HepG2 (cell line): ENCODE measurements around the gene KAZALD1. TPM values are rescaled to one million over a fixed set of nuclear protein-coding genes. Genes with fewer than 3 reads are reported as not detected.

ENCODE experiments used
- ATAC-seq: fragments of 200-7000 bp; cut with Tn5 transposase; 3 replicates; pipeline ENCODE4 v1.9.1; 2020; ENCODE audit warnings: mild to moderate bottlenecking, moderate library complexity
- BruUV-seq: library from RNA; stranded (reverse); fragments of 400-500 nt; replicated peaks from 2 replicates; lab custom pipeline; 2021; lab: Mats Ljungman, UMichigan
- CTCF ChIA-PET: fragments of 300-600 bp; formaldehyde crosslinking; extraction: SDS; loops from one replicate; lab custom pipeline; 2021; ENCODE audit warnings: low total read pairs, inconsistent platforms, low intra/inter-chr PET ratio; lab: Yijun Ruan, JAX
- POLR2A ChIA-PET: fragments of 350-600 bp; sonication (Branson Sonifier 250); formaldehyde crosslinking; loops from one replicate; lab custom pipeline; 2020; ENCODE audit warnings: antibody characterized with exemption, inconsistent platforms; lab: Yijun Ruan, JAX
- DNase-seq: peaks from one replicate; pipeline ENCODE4 v3.0.0-alpha.2; 2015; ENCODE audit warnings: low spot score
- FAIRE-seq: peaks from 3 replicates; lab custom pipeline; 2011; peaks lifted over from hg19 to GRCh38; lab: Jason Lieb, UNC
- H2AFZ ChIP-seq: one replicate; pipeline ENCODE4 v1.6.1; 2011; ENCODE audit warnings: low read length, inconsistent platforms
- H3K27ac ChIP-seq: fragments of 300-600 bp; 3 replicates; pipeline ENCODE4 v1.8.0; 2011; ENCODE audit warnings: mixed run types, mild to moderate bottlenecking, mixed read lengths, low read length, inconsistent platforms; ENCODE audit not compliant: insufficient read depth; ENCODE audit errors: extremely low read length
- H3K27me3 ChIP-seq, 2 experiments: fragments of 200-600 bp in 1 of 2; 2 replicates in 1 of 2; 3 replicates in 1 of 2; pipeline versions ENCODE4 v1.6.0 to v1.8.0; 2011; ENCODE audit warnings: low read length in 2 of 2, mild to moderate bottlenecking in 2 of 2, moderate library complexity in 2 of 2, inconsistent platforms in 1 of 2; ENCODE audit not compliant: insufficient read depth in 2 of 2, control insufficient read depth in 1 of 2
- H3K36me3 ChIP-seq, 2 experiments: fragments of 200-600 bp in 1 of 2; replicated peaks in 1 of 2; 2 replicates in 1 of 2; 3 replicates in 1 of 2; pipeline versions ENCODE4 v1.5.1 to v1.8.0; 2011; ENCODE audit warnings: low read length in 2 of 2, inconsistent platforms in 1 of 2; ENCODE audit not compliant: insufficient read depth in 2 of 2, control insufficient read depth in 1 of 2
- H3K4me1 ChIP-seq: 2 replicates; pipeline ENCODE4 v1.5.1; 2012; ENCODE audit warnings: low read length, inconsistent platforms; ENCODE audit not compliant: insufficient read depth
- H3K4me2 ChIP-seq: 2 replicates; pipeline ENCODE4 v1.6.0; 2011; ENCODE audit warnings: low read depth, low read length, inconsistent platforms
- H3K4me3 ChIP-seq, 3 experiments: fragments of 200-600 bp in 1 of 3; sonication (generic), shearing (Covaris generic) in 1 of 3; replicated peaks in 1 of 3; 2 replicates each; pipeline ENCODE4 v1.5.1; 2011 to 2016; ENCODE audit warnings: low read length in 3 of 3, inconsistent platforms in 2 of 3, low read depth in 2 of 3, mild to moderate bottlenecking in 2 of 3, control low read depth in 1 of 3, mixed read lengths in 1 of 3; ENCODE audit not compliant: insufficient read depth in 1 of 3
- H3K79me2 ChIP-seq: one replicate; pipeline ENCODE4 v1.6.1; 2011; ENCODE audit warnings: low read length, inconsistent platforms; ENCODE audit not compliant: insufficient read depth
- H3K9ac ChIP-seq: 2 replicates; pipeline ENCODE4 v1.6.0; 2011; ENCODE audit warnings: mild to moderate bottlenecking, low read depth, low read length, inconsistent platforms; ENCODE audit not compliant: insufficient read depth
- H3K9me3 ChIP-seq: 2 replicates; pipeline ENCODE4 v1.5.1; 2012; ENCODE audit warnings: mild to moderate bottlenecking, low read length
- H4K20me1 ChIP-seq: 2 replicates; pipeline ENCODE4 v1.6.0; 2011; ENCODE audit warnings: inconsistent platforms, mild to moderate bottlenecking, low read length, moderate library complexity; ENCODE audit not compliant: insufficient read depth
- ATF1 ChIP-seq: IDR thresholded peaks from 2 replicates; pipeline ENCODE4 v1.6.1; 2016; ENCODE audit warnings: mild to moderate bottlenecking, control low read depth
- BCL6 ChIP-seq: IDR thresholded peaks from 2 replicates; pipeline ENCODE4 v1.6.1; 2016; ENCODE audit warnings: missing genetic modification reagents, missing compliant biosample characterization
- BRCA1 ChIP-seq: sonication (generic); formaldehyde crosslinking; IDR thresholded peaks from 2 replicates; pipeline ENCODE4 v1.4.0; 2020; ENCODE audit warnings: missing genetic modification reagents
- BRD4 ChIP-seq: sonication (generic); formaldehyde crosslinking; IDR thresholded peaks from 2 replicates; pipeline ENCODE4 v1.4.0; 2020; ENCODE audit warnings: missing genetic modification reagents
- MEF2D ChIP-seq: sonication (generic); formaldehyde crosslinking; IDR thresholded peaks from 2 replicates; pipeline ENCODE4 v1.5.1; 2020; ENCODE audit warnings: mild to moderate bottlenecking, missing genetic modification reagents
- SNAI1 ChIP-seq: sonication (generic); formaldehyde crosslinking; IDR thresholded peaks from 2 replicates; pipeline ENCODE4 v1.5.0; 2020; ENCODE audit warnings: mild to moderate bottlenecking, missing genetic modification reagents, borderline replicate concordance
- SPEN ChIP-seq: sonication (generic); formaldehyde crosslinking; IDR thresholded peaks from 2 replicates; pipeline ENCODE4 v1.5.1; 2020; ENCODE audit warnings: low read depth, mild to moderate bottlenecking, missing genetic modification reagents
- TEAD2 ChIP-seq: sonication (generic); formaldehyde crosslinking; IDR thresholded peaks from 2 replicates; pipeline ENCODE4 v1.9.0; 2021; ENCODE audit warnings: missing genetic modification reagents
- ZEB1 ChIP-seq: IDR thresholded peaks from 2 replicates; pipeline ENCODE4 v1.6.1; 2012; ENCODE audit warnings: mild to moderate bottlenecking, low read depth, inconsistent platforms; ENCODE audit not compliant: insufficient replicate concordance
- ZNF224 ChIP-seq: sonication (generic); formaldehyde crosslinking; IDR thresholded peaks from 2 replicates; pipeline ENCODE4 v1.5.0; 2020; ENCODE audit warnings: mild to moderate bottlenecking, missing genetic modification reagents
- ZNF460 ChIP-seq: sonication (generic); formaldehyde crosslinking; IDR thresholded peaks from 2 replicates; pipeline ENCODE4 v1.5.1; 2020; ENCODE audit warnings: missing genetic modification reagents, mild to moderate bottlenecking, borderline replicate concordance
- ZNF552 ChIP-seq: sonication (generic); formaldehyde crosslinking; IDR thresholded peaks from 2 replicates; pipeline ENCODE4 v1.9.0; 2022; ENCODE audit warnings: missing genetic modification reagents, mild to moderate bottlenecking, borderline replicate concordance
- WGBS: methylation state at CpG from one replicate; pipeline ENCODE4 v1.1.6; 2017; ENCODE audit warnings: low lambda C conversion rate; 5-methylcytosine and 5-hydroxymethylcytosine counted together
- in situ Hi-C: cut with HindIII; loops from 2 replicates; pipeline ENCODE4 v1.10.0; 2017; ENCODE audit warnings: low pct_unique_long_range_greater_than_20kb; ENCODE audit not compliant: extremely low pct_ligation_motif_present
- intact Hi-C: fragments of 100-400 bp; cut with micrococcal nuclease; formaldehyde crosslinking; loops from one replicate; pipeline ENCODE4 v1.10.0; 2022; ENCODE audit not compliant: unreplicated experiment
- polyA plus RNA-seq, 8 experiments: library from polyadenylated mRNA; depleted of rRNA in 3 of 8; stranded (reverse) in 7 of 8; unstranded in 1 of 8; fragments of >200 nt; fragmentation: Illumina TruSeq in 4 of 8; extraction: Trizol in 4 of 8; gene quantifications; 2 replicates each; pipeline versions ENCODE4 v1.2.1 to v1.2.3, GENCODE V29; 2011 to 2016; ENCODE audit warnings: low read depth in 4 of 8, missing spikeins in 1 of 8, mixed read lengths in 1 of 8; ENCODE audit not compliant: insufficient read depth in 1 of 8
- total RNA-seq, 5 experiments: library from RNA; depleted of rRNA; stranded (reverse); fragments of >200 nt; fragmentation: Illumina TruSeq; extraction: Trizol; gene quantifications; 2 replicates each; pipeline ENCODE4 v1.2.3, GENCODE V29; 2016; ENCODE audit warnings: low read depth in 1 of 5
- TF ChIP-seq, protein P1 (sequence below): sonication (generic); formaldehyde crosslinking; IDR thresholded peaks from 2 replicates; pipeline ENCODE4 v1.5.1; 2020; ENCODE audit warnings: mild to moderate bottlenecking, missing genetic modification reagents
- TF ChIP-seq, protein P2 (sequence below): sonication (generic); formaldehyde crosslinking; IDR thresholded peaks from 2 replicates; pipeline ENCODE4 v1.8.1; 2022; ENCODE audit warnings: mild to moderate bottlenecking, missing genetic modification reagents

Gene KAZALD1
- total and polyA plus RNA-seq, 2 of the 13 experiments (the other 11 are each of a cell fraction or from before 2014, with no cell fraction given) = 16.7 to 27.7 TPM

DNA sequence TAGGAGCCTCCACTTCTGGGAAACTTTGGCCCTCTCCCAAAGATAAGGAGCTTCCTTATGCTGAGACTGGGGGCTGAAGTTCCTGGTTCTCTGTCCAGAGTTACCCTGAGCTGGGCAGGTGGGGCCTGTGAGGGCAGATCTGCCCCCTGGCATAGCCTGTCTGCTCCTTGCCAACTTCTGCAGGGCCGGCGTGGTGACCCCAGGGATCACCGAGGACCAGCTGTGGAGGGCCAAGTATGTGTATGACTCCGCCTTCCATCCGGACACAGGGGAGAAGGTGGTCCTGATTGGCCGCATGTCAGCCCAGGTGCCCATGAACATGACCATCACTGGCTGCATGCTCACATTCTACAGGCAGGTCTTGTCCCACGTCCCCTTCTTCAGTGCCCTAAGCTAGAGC is 26.5 kb upstream of the KAZALD1 start:
- H3K9ac ChIP-seq = no peak overlapping the region
- BruUV-seq = no TSS peak
- no peaks in the 10 kb centered on the region; a peak in 1 of 5 replicates for H3K27me3 ChIP-seq
- H3K4me3 ChIP-seq = no peak overlapping the region
- FAIRE-seq (no peak), DNase-seq (no peak), ATAC-seq (no peak)
- no peak overlapping the region for H3K4me2 ChIP-seq
- in situ Hi-C loops (no loop called here), intact Hi-C loops (no loop called here)
- TF ChIP-seq MEF2D (no peak), ZEB1 (no peak), SPEN (CRISPR knock-in tag) (no peak), BRD4 (CRISPR knock-in tag) (no peak), ATF1 (CRISPR knock-in tag) (no peak), ZNF552 (CRISPR knock-in tag) (no peak), ZNF460 (CRISPR knock-in tag) (no peak), BCL6 (no peak), TEAD2 (no peak), SNAI1 (CRISPR knock-in tag) (no peak), BRCA1 (no peak), ZNF224 (no peak)
- TF ChIP-seq, protein P1, sequence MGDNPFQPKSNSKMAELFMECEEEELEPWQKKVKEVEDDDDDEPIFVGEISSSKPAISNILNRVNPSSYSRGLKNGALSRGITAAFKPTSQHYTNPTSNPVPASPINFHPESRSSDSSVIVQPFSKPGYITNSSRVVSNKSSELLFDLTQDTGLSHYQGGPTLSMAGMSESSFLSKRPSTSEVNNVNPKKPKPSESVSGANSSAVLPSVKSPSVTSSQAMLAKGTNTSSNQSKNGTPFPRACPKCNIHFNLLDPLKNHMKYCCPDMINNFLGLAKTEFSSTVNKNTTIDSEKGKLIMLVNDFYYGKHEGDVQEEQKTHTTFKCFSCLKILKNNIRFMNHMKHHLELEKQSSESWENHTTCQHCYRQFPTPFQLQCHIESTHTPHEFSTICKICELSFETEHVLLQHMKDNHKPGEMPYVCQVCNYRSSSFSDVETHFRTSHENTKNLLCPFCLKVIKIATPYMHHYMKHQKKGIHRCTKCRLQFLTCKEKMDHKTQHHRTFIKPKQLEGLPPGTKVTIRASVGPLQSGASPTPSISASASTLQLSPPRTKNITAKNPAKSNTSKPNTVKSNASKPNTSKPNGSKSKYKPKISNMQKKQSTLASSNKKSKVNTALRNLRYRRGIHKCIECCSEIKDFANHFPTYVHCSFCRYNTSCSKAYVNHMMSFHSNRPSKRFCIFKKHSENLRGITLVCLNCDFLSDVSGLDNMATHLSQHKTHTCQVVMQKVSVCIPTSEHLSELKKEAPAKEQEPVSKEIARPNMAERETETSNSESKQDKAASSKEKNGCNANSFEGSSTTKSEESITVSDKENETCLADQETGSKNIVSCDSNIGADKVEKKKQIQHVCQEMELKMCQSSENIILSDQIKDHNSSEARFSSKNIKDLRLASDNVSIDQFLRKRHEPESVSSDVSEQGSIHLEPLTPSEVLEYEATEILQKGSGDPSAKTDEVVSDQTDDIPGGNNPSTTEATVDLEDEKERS = no peak
- TF ChIP-seq, protein P2, sequence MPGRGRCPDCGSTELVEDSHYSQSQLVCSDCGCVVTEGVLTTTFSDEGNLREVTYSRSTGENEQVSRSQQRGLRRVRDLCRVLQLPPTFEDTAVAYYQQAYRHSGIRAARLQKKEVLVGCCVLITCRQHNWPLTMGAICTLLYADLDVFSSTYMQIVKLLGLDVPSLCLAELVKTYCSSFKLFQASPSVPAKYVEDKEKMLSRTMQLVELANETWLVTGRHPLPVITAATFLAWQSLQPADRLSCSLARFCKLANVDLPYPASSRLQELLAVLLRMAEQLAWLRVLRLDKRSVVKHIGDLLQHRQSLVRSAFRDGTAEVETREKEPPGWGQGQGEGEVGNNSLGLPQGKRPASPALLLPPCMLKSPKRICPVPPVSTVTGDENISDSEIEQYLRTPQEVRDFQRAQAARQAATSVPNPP (CRISPR knock-in tag) = no peak
- H3K9me3 ChIP-seq = no peaks in the 10 kb centered on the region
- H3K4me1 ChIP-seq = peaks cover 46% of the 10 kb centered on the region
- ChIA-PET CTCF (no interaction called here), POLR2A (interaction anchor here (1.2 to 1.5 kb wide), 3 partner anchors 8 to 30 kb away, joined by 3 to 15 read pairs (median 12); partner anchors contain the start of gene KAZALD1)
- H3K36me3 ChIP-seq = peaks cover 9 to 31% of the 10 kb centered on the region in 2 experiments; a peak in 3 of 5 replicates
- no peak overlapping the region for H3K27ac ChIP-seq
- no peaks in the 10 kb centered on the region for H4K20me1 ChIP-seq
- H2AFZ ChIP-seq = no peak overlapping the region
- WGBS = 100% methylated on average over 2 of the region's 7 CpGs
- no peaks in the 10 kb centered on the region for H3K79me2 ChIP-seq
